ENCODE results near the gene MORF4L1.

- TF ChIP-seq CTCF (conservative IDR thresholded peaks at IDR 0.05; ENCODE audit: low read depth, low read length) = no peak
- TF ChIP-seq EZH2 (IDR thresholded peaks at IDR 0.05; ENCODE audit: borderline replicate concordance, low read depth, low read length, poor library complexity, severe bottlenecking) = no peak
Observed at GRCh38 chr15:78872155-78872971, at the start of gene MORF4L1.
